GM19239 (cell line): Measurements from ENCODE around the gene MLKL.
"Not testable (repeated sequence)": the region's sequence is repeated elsewhere in the genome, so short reads cannot be mapped to it uniquely, and the experiment has no call there.

Experiments used
- DNase-seq: peaks from one replicate; pipeline ENCODE4 v3.0.0; 2011; ENCODE audit warnings: low spot score; ENCODE audit not compliant: insufficient read length
- FAIRE-seq: peaks from 2 replicates; lab custom pipeline; 2011; peaks lifted over from hg19 to GRCh38; lab: Jason Lieb, UNC

Gene MLKL

GRCh38 chr16:74711938-74712337, 11.3 kb upstream of the MLKL start:
- DNase-seq (no peak), FAIRE-seq (no peak)

GRCh38 chr16:74710401-74710800, 9.7 kb upstream of the MLKL start:
- DNase-seq (no peak), FAIRE-seq (no peak)

- FAIRE-seq (peak; percentile 83), DNase-seq (peak; percentile 69)
Observed at GRCh38 chr16:74709441-74709877, 8.8 kb upstream of the MLKL start.

GRCh38 chr16:74700116-74700437, 585 bp downstream of the MLKL start:
- no peak for FAIRE-seq
- no peak for DNase-seq

GRCh38 chr16:74699666-74700065, 996 bp downstream of the MLKL start:
- FAIRE-seq, result no peak

GRCh38 chr16:74698222-74698621, 2.4 kb downstream of the MLKL start:
- FAIRE-seq (no peak), DNase-seq (no peak)

More at GRCh38 chr16:74699666-74700065, 996 bp downstream of the MLKL start:
- no peak for DNase-seq

- FAIRE-seq (peak; percentile 88), DNase-seq (peak; percentile 80)
Observed at GRCh38 chr16:74695450-74696422, 4.9 kb downstream of the MLKL start.

- FAIRE-seq (no peak), DNase-seq (no peak)
Observed at GRCh38 chr16:74691093-74691855, 9.4 kb downstream of the MLKL start.

- no peak for DNase-seq
- no peak for FAIRE-seq
Observed at GRCh38 chr16:74682556-74682955, 18.1 kb downstream of the MLKL start.

- no peak for FAIRE-seq
- DNase-seq, result no peak
Observed at GRCh38 chr16:74680681-74681080, 20.0 kb downstream of the MLKL start.

GRCh38 chr16:74679983-74680382, 20.7 kb downstream of the MLKL start:
- DNase-seq (no peak), FAIRE-seq (no peak)

- DNase-seq, result no peak
- FAIRE-seq, result no peak
Observed at GRCh38 chr16:74677868-74678267, 22.8 kb downstream of the MLKL start.

GRCh38 chr16:74673876-74674275, 26.8 kb downstream of the MLKL start:
- DNase-seq (no peak), FAIRE-seq (no peak)

- DNase-seq, FAIRE-seq: not testable (repeated sequence)
Observed at GRCh38 chr16:74668877-74669276, 31.8 kb downstream of the MLKL start.

- FAIRE-seq (no peak), DNase-seq (no peak)
Observed at GRCh38 chr16:74667255-74667700, 33.4 kb downstream of the MLKL start.

GRCh38 chr16:74666425-74667254, 34.0 kb downstream of the MLKL start, which contains the start of gene RFWD3:
RFWD3 (minus strand) TSS chr16:74666877; CDS start chr16:74661449, 5,428 bp downstream.
- FAIRE-seq (peak; percentile 95), DNase-seq (peak; percentile 96)

- FAIRE-seq, result no peak
- no peak for DNase-seq
Observed at GRCh38 chr16:74666010-74666421, 34.6 kb downstream of the MLKL start.

- DNase-seq, result no peak
- FAIRE-seq, result no peak
Observed at GRCh38 chr16:74661064-74661463, 39.6 kb downstream of the MLKL start.

- DNase-seq (no peak), FAIRE-seq (no peak)
Observed at GRCh38 chr16:74660383-74660782, 40.3 kb downstream of the MLKL start.

- FAIRE-seq (no peak), DNase-seq (no peak)
Observed at GRCh38 chr16:74659041-74659440, 41.6 kb downstream of the MLKL start.
